GM12875 (cell line): ENCODE results near the gene GLDN.

ENCODE experiments used
- H3K4me3 ChIP-seq: one replicate; pipeline ENCODE4 v1.5.1; 2011; ENCODE audit warnings: low read depth, low read length, control low read depth
- TF ChIP-seq, protein P1 (sequence below): IDR thresholded peaks from 2 replicates; pipeline ENCODE4 v1.5.1; 2011; ENCODE audit warnings: low read depth, mild to moderate bottlenecking, control low read depth, inconsistent platforms, low read length, moderate library complexity, borderline replicate concordance; ENCODE audit not compliant: insufficient read depth

GLDN gene

DNA sequence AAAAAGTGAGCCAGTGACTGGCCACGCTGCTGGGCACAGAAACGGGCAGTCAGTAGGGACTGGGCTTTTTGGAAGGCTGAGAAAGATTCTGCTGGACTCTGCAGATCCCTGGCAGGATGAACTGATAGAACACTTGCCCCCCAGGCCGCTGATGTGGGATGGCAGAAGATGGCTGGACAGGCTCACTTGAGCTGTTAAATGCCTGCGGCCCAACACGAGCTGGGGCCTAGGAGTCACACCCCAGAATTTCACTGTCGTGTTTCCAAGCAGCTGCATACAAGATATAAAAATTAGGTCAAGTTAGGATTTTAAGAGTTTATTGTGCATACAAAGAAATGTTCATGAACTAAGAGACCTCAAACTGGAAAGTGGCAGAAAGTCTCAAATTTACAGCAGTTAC lies 26.9 kb downstream of the GLDN start:
- H3K4me3 ChIP-seq, result no peak overlapping the region
- TF ChIP-seq, protein P1, sequence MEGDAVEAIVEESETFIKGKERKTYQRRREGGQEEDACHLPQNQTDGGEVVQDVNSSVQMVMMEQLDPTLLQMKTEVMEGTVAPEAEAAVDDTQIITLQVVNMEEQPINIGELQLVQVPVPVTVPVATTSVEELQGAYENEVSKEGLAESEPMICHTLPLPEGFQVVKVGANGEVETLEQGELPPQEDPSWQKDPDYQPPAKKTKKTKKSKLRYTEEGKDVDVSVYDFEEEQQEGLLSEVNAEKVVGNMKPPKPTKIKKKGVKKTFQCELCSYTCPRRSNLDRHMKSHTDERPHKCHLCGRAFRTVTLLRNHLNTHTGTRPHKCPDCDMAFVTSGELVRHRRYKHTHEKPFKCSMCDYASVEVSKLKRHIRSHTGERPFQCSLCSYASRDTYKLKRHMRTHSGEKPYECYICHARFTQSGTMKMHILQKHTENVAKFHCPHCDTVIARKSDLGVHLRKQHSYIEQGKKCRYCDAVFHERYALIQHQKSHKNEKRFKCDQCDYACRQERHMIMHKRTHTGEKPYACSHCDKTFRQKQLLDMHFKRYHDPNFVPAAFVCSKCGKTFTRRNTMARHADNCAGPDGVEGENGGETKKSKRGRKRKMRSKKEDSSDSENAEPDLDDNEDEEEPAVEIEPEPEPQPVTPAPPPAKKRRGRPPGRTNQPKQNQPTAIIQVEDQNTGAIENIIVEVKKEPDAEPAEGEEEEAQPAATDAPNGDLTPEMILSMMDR, result no peak

GRCh38 chr15:51368751-51369450 lies 27.4 kb downstream of the GLDN start:
- H3K4me3 ChIP-seq, result no peak overlapping the region
- TF ChIP-seq, protein P1, result no peak

GRCh38 chr15:51369451-51369761 lies 28.0 kb downstream of the GLDN start:
- H3K4me3 ChIP-seq, result no peak overlapping the region
- TF ChIP-seq, protein P1, result no peak

DNA sequence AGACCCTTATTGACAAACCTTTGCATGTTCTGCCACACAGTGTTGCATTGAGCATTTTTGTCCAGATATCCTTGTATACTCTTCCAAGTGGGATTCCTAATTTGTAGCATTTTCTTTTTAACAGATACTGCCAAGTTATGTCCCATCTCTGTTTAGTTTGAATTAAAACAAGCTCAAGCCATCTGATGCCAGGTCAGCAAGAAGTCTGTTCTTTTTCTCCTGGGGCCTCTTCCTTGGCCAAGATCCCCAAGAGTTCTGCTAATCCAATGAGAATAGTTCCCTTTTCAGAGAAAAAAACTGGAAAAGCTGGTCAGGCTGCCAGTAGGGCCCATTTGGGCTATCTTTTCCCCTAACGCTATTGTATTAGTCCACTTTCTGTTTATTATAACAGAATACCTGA lies 29.8 kb downstream of the GLDN start:
- TF ChIP-seq, protein P1, result no peak
- H3K4me3 ChIP-seq, result no peak overlapping the region

- TF ChIP-seq, protein P1, result no peak
- no peak overlapping the region for H3K4me3 ChIP-seq
Measured at GRCh38 chr15:51374131-51374530, 32.7 kb downstream of the GLDN start.

GRCh38 chr15:51375966-51376640 lies 34.6 kb downstream of the GLDN start:
- TF ChIP-seq, protein P1, result no peak
- H3K4me3 ChIP-seq, result no peak overlapping the region
